ENCODE results near the gene TMEM151B. TPM values are rescaled to one million over a fixed set of nuclear protein-coding genes. Genes with fewer than 3 reads are reported as not detected.
"Not testable (repeated sequence)": the region's sequence is repeated elsewhere in the genome, so short reads cannot be mapped to it uniquely, and the experiment has no call there.

The TMEM151B gene
- total RNA-seq, 1 experiment from 2014 or later, result 1.5 TPM

DNA sequence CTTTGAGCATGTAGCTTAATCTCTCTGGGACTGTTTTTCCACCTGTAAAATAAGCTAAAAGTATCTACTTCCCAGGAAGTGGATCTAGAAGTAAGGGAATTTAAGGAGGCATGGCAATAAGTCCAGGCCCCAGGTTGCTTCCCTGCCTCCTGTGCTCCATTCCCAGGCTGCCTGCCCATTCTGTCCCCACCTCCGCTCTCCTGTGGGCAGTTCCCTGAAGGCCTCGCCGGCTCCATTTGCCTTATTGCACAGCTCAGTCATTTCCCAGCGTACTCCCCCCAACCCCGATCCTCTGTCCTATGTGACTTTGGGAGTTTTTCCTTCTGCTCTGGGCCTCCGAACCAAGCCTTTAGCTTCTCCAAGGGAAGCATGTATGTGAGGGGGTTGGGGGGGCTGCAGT is 42.2 kb upstream of the TMEM151B start:
- Histone ChIP-seq H3K36me3 (peaks cover 24% of the 10 kb centered on the region; the same call in 1 of the 2 replicates), H3K9me3 (replicated peaks) (no peaks in the 10 kb centered on the region), H3K27ac (no peak overlapping the region), H3K27me3 (no peaks in the 10 kb centered on the region), H3K4me1 (peaks cover 26% of the 10 kb centered on the region), H3K4me3 (no peak overlapping the region)
- DNase-seq, result no peak

DNA sequence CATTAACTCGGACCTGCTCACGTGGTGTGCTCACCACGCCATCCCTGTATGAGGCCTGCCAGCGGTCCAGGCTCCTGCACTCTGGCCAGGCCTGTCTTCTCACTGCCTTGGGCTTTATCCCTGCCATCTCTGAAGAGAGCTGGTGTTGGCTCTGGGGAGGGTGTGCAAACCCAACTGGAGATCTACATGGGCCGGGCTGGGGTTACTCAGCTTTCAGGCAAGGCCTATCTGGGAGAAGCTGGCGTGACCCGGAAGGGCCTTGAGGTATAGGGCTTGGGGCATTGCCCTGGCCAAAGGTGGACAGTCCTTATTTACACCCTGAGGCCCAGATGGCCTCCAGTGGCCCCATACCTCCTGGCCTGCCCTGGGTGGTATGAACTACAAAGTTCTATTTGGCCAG is 41.8 kb upstream of the TMEM151B start:
- no peaks in the 10 kb centered on the region for H3K9me3 ChIP-seq (replicated peaks)
- no peak overlapping the region for H3K27ac ChIP-seq
- no peak for DNase-seq
- no peaks in the 10 kb centered on the region for H3K27me3 ChIP-seq
- H3K36me3 ChIP-seq, result peaks cover 26% of the 10 kb centered on the region; the same call in 1 of the 2 replicates
- peaks cover 26% of the 10 kb centered on the region for H3K4me1 ChIP-seq
- no peak overlapping the region for H3K4me3 ChIP-seq

DNA sequence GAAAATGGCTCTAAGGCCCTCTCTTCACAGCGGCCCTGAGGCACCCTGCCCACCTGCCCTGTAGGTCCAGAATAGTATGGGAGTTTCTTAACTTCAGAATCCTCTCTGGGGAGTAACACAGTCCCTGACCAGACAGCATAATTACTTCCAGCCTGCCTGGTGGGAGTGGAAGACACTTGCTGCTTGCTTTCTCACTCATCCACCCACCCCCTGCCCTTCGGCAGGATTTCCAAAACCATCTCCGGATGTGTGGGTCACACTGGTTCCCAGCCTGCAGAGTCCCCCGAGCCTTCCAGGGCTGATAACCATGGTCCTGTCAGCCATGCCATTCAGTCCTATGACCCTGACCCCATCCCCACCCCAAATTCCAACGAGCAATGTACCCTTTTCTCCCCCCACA is 41.4 kb upstream of the TMEM151B start:
- DNase-seq, result no peak
- Histone ChIP-seq H3K4me3 (no peak overlapping the region), H3K9me3 (replicated peaks) (no peaks in the 10 kb centered on the region), H3K27me3 (no peaks in the 10 kb centered on the region), H3K27ac (no peak overlapping the region), H3K36me3 (peaks cover 26% of the 10 kb centered on the region; the same call in 1 of the 2 replicates), H3K4me1 (peaks cover 26% of the 10 kb centered on the region)

DNA sequence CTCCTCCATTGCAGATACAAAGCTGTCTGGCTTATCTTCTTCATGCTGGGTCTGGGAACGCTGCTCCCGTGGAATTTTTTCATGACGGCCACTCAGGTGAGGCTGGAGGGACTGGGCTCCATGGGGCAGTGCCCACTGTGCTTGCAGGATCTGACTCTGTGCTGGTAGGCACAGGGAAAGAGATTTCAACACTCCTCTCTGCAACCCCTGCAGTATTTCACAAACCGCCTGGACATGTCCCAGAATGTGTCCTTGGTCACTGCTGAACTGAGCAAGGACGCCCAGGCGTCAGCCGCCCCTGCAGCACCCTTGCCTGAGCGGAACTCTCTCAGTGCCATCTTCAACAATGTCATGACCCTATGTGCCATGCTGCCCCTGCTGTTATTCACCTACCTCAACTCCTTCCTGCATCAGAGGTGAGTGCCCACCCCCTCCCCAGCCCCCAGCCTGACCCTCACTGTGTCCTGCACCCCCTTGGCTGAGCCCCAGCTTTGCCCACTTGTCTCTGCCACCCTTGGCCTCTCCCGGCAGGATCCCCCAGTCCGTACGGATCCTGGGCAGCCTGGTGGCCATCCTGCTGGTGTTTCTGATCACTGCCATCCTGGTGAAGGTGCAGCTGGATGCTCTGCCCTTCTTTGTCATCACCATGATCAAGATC is 40.7 kb upstream of the TMEM151B start:
- H3K4me3 ChIP-seq, result no peak overlapping the region
- H3K27ac ChIP-seq, result no peak overlapping the region
- peaks cover 24% of the 10 kb centered on the region for H3K4me1 ChIP-seq
- peaks cover 29% of the 10 kb centered on the region for H3K36me3 ChIP-seq
- DNase-seq, result no peak
- no peaks in the 10 kb centered on the region for H3K27me3 ChIP-seq
- no peaks in the 10 kb centered on the region for H3K9me3 ChIP-seq (replicated peaks)

DNA sequence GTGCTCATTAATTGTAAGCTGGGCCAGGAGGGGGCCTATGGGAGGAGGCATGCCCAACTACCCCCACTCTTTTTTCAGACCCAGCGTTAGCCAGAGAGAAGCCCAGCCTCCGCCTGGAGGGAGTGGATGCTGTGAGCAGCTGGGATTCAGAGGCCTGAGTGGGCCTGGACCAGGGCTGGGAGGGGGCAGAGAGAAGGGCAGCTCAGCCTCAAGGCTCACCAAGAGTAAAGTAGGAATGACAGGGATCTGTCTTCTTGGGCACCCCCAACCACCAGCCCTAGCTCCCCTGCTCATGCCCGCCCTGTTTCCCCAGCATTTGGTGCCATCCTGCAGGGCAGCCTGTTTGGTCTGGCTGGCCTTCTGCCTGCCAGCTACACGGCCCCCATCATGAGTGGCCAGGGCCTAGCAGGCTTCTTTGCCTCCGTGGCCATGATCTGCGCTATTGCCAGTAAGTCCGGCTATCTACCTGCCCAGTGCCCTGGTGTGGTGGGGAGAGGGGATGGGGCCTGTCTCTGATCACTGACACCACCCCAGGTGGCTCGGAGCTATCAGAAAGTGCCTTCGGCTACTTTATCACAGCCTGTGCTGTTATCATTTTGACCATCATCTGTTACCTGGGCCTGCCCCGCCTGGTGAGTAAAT is 40.1 kb upstream of the TMEM151B start:
- peaks cover 18% of the 10 kb centered on the region for H3K4me1 ChIP-seq
- H3K27me3 ChIP-seq, result no peaks in the 10 kb centered on the region
- no peaks in the 10 kb centered on the region for H3K9me3 ChIP-seq (replicated peaks)
- no peak overlapping the region for H3K4me3 ChIP-seq
- no peak for DNase-seq
- H3K27ac ChIP-seq, result no peak overlapping the region
- peaks cover 34% of the 10 kb centered on the region for H3K36me3 ChIP-seq

DNA sequence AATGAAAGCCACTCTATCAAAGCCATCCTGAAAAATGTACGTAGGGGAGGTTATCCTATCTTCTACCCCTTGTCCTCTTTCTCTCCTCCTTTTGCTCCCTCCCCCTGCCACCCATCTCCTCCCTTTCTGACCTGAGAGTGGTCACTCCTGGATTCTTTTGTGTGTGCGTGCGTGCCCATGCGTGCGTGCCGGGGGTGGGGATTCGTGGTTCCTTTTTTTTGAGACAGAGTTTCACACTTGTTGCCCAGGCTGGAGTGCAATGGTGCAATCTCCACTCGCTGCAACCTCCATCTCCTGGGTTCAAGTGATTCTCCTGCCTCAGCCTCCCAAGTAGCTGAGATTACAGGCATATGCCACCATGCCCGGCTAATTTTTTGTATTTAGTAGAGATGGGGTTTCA is 38.8 kb upstream of the TMEM151B start:
- H3K4me3 ChIP-seq; H3K9me3 ChIP-seq (replicated peaks); H3K4me1 ChIP-seq; H3K27me3 ChIP-seq; H3K27ac ChIP-seq; DNase-seq: not testable (repeated sequence)
- peaks cover 34% of the 10 kb centered on the region for H3K36me3 ChIP-seq

DNA sequence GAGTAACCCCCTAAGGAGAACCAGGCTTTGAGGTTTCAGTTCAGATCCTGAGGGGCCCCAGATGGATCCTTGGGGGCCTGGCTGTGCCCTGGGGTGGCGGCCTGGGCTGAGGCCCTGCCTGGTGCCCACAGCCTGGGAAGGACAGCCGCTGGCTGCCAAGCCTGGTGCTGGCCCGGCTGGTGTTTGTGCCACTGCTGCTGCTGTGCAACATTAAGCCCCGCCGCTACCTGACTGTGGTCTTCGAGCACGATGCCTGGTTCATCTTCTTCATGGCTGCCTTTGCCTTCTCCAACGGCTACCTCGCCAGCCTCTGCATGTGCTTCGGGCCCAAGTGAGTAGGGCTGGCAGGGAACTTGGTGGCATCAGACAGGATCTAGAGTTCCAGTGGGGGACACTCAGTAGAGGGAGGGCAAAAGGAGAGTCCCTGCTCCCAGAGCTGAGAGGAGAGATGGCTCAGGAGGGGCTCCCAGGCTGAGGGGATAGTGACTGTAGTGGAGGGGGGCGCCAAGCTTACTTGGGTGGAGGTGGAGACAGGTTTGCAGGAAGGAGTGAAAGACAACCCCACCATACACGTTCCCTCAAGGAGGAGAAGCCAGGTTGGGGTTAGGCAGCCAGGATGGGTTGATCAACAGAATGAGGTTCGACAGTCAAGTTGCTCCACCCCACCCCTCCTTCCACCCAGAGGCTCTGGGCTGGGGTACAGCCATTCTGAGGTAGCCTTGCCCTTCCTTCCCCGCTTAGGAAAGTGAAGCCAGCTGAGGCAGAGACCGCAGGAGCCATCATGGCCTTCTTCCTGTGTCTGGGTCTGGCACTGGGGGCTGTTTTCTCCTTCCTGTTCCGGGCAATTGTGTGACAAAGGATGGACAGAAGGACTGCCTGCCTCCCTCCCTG is 37.3 kb upstream of the TMEM151B start:
- no peak for DNase-seq
- H3K36me3 ChIP-seq, result peaks cover 34% of the 10 kb centered on the region
- H3K4me3 ChIP-seq, result no peak overlapping the region
- no peaks in the 10 kb centered on the region for H3K9me3 ChIP-seq (replicated peaks)
- no peak overlapping the region for H3K27ac ChIP-seq
- H3K27me3 ChIP-seq, result no peaks in the 10 kb centered on the region
- peaks cover 6% of the 10 kb centered on the region for H3K4me1 ChIP-seq

DNA sequence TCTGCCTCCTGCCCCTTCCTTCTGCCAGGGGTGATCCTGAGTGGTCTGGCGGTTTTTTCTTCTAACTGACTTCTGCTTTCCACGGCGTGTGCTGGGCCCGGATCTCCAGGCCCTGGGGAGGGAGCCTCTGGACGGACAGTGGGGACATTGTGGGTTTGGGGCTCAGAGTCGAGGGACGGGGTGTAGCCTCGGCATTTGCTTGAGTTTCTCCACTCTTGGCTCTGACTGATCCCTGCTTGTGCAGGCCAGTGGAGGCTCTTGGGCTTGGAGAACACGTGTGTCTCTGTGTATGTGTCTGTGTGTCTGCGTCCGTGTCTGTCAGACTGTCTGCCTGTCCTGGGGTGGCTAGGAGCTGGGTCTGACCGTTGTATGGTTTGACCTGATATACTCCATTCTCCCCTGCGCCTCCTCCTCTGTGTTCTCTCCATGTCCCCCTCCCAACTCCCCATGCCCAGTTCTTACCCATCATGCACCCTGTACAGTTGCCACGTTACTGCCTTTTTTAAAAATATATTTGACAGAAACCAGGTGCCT is 36.6 kb upstream of the TMEM151B start:
- H3K9me3 ChIP-seq (replicated peaks), result no peaks in the 10 kb centered on the region

DNA sequence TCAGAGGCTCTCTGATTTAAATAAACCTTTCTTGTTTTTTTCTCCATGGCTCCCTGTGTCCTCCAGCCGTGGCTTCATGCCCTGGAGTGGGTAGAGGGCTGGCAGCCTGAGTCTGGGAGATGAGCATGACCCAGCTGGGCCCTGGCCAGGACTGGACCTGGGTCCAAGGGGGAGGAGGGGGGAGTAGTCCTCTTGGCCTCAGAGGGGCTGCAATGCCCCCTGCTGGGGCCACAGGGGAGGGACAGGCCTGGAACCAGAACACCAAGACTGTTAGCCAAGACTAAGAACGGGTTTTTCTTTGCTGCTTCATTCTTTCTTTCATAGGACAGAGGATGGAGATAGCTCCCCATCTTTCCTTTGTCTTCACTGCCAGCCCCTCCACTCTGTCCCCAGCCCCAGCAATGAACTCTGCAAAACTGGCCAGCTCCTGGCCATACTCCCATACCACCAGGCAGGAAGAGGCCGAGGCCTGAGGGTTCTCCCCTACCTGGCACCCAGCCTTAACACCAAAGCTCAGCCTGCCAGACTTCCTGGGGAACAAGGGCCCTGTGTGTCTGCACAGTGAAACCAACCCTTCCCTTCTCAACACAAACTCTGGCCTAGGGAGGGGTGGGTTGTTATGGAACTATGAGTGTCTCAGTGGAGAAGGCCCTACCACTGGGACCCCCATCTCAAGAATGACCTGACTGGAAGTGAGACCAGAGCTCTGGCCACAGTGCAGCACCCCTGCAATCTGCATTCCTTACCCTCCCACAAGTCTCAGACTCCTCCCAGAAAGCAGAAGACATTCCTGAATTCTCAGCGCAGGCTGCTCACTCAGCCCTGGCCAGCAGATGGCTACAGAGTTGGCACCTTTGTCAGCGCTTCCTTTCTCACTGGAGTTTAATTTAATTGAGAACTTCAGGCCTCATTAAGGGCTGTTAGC is 35.9 kb upstream of the TMEM151B start:
- Histone ChIP-seq H3K27ac (no peak overlapping the region), H3K4me3 (no peak overlapping the region), H3K27me3 (no peaks in the 10 kb centered on the region), H3K36me3 (peaks cover 26% of the 10 kb centered on the region), H3K9me3 (replicated peaks) (no peaks in the 10 kb centered on the region), H3K4me1 (peaks cover 6% of the 10 kb centered on the region)
- DNase-seq, result peak; percentile 54 to 68

More for the DNA sequence above, 36.6 kb upstream of the TMEM151B start:
- Histone ChIP-seq H3K4me3 (no peak overlapping the region), H3K27me3 (no peaks in the 10 kb centered on the region), H3K36me3 (peaks cover 34% of the 10 kb centered on the region), H3K4me1 (peaks cover 6% of the 10 kb centered on the region), H3K27ac (no peak overlapping the region)
- DNase-seq, result no peak

DNA sequence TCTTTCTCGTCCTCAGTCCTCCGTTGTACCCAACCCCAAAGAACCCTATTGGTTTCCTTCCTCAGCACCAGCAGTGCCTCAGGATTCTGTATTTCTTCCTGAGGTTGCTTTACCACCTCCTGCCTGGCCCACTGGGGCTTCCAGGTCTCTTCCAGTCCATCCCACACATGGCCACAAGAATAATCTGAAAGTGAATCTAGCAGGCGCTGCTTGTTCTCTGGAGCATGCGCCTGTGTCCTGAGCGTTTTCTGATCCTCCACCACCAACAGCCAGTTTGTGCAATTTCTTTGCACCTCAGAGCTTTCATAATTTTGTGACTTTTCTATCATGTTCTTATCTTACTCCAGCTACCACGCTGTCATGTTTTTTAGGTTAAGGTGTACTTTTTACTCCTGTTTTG is 35.0 kb upstream of the TMEM151B start:
- no peak for DNase-seq
- Histone ChIP-seq H3K4me1 (peaks cover 6% of the 10 kb centered on the region), H3K9me3 (replicated peaks) (no peaks in the 10 kb centered on the region), H3K4me3 (no peak overlapping the region), H3K27me3 (no peaks in the 10 kb centered on the region), H3K27ac (no peak overlapping the region), H3K36me3 (peaks cover 23% of the 10 kb centered on the region)

DNA sequence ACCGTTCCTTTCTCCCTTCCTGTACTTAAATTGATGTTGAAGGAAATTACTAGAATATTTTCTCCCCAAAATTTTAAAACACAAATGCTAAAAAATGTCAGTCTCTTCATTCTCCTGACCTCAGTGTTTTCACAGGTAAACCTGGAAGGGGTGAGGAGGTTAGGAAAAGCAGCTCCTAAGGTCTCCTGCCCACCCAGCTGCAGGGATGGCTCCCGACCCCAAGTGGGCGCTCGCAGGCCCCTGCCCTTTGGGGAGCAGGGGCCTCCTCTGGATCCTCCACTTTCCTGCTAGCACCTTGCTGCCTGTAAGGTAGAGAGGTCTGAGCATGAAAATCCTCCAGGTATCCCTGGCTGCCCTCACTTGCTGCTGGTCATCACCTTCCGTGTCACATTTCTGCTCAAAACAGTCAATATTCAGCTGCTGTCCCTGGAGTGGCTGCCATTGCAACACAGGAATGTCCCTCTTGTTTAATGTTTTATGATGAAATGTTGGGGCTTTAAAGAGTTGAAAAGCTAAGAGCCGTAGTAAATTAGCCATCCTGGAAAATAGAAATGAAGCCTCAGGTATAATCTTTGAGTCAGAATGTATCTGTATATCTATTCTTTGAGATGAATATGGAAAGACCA is 34.2 kb upstream of the TMEM151B start:
- Histone ChIP-seq H3K9me3 (replicated peaks) (no peaks in the 10 kb centered on the region), H3K27me3 (no peaks in the 10 kb centered on the region), H3K36me3 (peaks cover 19% of the 10 kb centered on the region), H3K27ac (no peak overlapping the region), H3K4me3 (no peak overlapping the region), H3K4me1 (peaks cover 6% of the 10 kb centered on the region)
- no peak for DNase-seq

DNA sequence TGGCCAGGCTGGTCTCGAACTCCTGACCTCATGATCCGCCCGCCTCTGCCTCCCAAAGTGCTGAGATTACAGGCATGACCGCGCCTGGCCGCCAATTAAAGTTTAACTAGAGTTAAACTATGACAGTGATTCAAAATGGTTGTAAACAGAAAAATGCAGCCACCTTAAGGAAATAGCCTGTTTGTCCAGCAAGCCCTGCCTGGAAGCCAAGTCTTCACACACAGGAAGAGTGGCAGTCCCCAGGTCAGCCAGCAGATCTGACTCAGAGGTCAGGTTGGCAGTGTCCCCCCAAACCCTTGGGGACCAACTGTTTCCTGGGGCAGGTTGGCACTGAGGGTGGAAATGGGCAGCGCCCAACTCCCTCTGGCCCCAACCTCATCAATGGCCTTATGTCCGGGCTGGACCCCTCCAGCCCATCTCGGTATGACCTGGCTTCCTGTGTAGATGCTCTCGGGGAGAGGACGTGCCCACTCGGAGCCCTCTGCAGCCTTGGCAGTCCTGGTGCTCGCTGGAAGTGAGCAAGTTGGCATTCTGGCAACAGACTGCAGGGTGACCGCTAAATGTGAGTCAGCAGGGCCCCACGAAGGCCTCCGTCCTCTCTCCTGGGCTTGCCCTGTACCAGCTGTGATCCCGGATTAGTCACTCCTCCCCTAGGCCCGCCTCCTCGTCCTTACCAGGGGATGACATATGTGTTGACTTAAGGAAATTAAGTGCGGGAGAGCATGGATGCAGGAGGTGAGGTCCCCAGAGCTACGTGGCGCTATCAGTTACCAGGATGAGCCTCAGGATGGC is 33.0 kb upstream of the TMEM151B start:
- Histone ChIP-seq H3K36me3 (peaks cover 14% of the 10 kb centered on the region), H3K4me1 (peaks cover 6% of the 10 kb centered on the region), H3K9me3 (replicated peaks) (no peaks in the 10 kb centered on the region), H3K27me3 (no peaks in the 10 kb centered on the region), H3K27ac (peak overlapping the region; percentile 75), H3K4me3 (peak overlapping the region; percentile 55)
- DNase-seq, result peak; percentile 94

DNA sequence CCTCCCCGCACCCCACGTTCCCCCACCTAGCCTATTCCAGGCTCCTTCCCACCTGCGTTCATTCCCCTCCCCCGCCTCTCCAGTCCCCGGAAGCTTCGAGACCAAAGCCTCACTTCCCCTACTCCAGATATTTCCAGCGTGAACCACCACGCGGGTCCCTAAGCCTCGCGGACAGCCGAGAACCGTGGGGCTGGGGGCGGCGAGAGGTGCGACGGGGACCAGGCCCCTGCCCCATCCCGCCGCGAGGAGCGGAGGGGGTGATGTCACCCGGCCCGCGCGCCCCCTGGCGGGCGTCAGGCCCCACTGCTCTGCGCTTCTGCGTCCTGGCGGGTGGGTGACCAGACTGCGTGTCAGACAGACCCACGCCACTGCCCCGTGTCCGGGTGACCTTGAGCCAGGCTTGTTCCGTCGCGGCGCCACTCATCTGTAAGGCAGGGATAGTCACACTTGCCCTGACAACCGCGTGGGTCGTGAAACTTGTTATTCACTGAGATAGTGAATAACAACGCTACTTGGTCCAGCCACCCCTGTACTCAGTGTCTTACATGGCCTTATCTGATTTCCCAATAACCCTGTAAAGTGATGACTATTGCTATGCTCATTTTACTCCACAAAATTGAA is 32.3 kb upstream of the TMEM151B start:
- H3K9me3 ChIP-seq (replicated peaks), result no peaks in the 10 kb centered on the region
- H3K36me3 ChIP-seq, result peaks cover 10% of the 10 kb centered on the region; the same call in 1 of the 2 replicates
- no peaks in the 10 kb centered on the region for H3K27me3 ChIP-seq
- DNase-seq, result peak; percentile 70 to 79
- H3K4me1 ChIP-seq, result peaks cover 6% of the 10 kb centered on the region
- H3K27ac ChIP-seq, result peak overlapping the region; percentile 75
- peak overlapping the region; percentile 55 for H3K4me3 ChIP-seq

Data from SJCRH30 (cell line).